Measurements from ENCODE around the gene ZGPAT.
"Not testable (repeated sequence)": the region's sequence is repeated elsewhere in the genome, so short reads cannot be mapped to it uniquely, and the experiment has no call there.

Gene ZGPAT

GRCh38 chr20:63703471-63703975, 4.3 kb upstream of the ZGPAT start:
- no peak for DNase-seq

GRCh38 chr20:63703976-63704748, 3.7 kb upstream of the ZGPAT start:
- no peak for DNase-seq

- no peak for DNase-seq
These were observed 3.1 kb upstream of the ZGPAT start for GRCh38 chr20:63704749-63705117.

- no peak for DNase-seq
These were observed 2.4 kb upstream of the ZGPAT start for GRCh38 chr20:63705232-63706026.

GRCh38 chr20:63706027-63706695, 1.7 kb upstream of the ZGPAT start:
- DNase-seq = no peak

GRCh38 chr20:63706852-63707557, 834 bp upstream of the ZGPAT start:
- DNase-seq = peak; percentile 66

- DNase-seq = no peak
These were observed 686 bp downstream of the ZGPAT start for GRCh38 chr20:63708301-63709148.

- DNase-seq = no peak
These were observed 1.3 kb downstream of the ZGPAT start for GRCh38 chr20:63709149-63709527.

- DNase-seq = no peak
These were observed 3.3 kb downstream of the ZGPAT start for GRCh38 chr20:63711085-63711645.

GRCh38 chr20:63712191-63712590, 4.4 kb downstream of the ZGPAT start:
- DNase-seq = no peak

GRCh38 chr20:63714858-63715257, 7.0 kb downstream of the ZGPAT start:
- DNase-seq = no peak

GRCh38 chr20:63718996-63719395, 11.2 kb downstream of the ZGPAT start:
- no peak for DNase-seq

- not testable (repeated sequence) for DNase-seq
These were observed 15.3 kb downstream of the ZGPAT start for GRCh38 chr20:63722967-63723622.

GRCh38 chr20:63730189-63730733, 22.4 kb downstream of the ZGPAT start:
- not testable (repeated sequence) for DNase-seq

GRCh38 chr20:63731410-63731809, 23.6 kb downstream of the ZGPAT start:
- no peak for DNase-seq

- no peak for DNase-seq
These were observed 24.6 kb downstream of the ZGPAT start for GRCh38 chr20:63732118-63733095.

- no peak for DNase-seq
These were observed 25.3 kb downstream of the ZGPAT start for GRCh38 chr20:63733117-63733516.

- no peak for DNase-seq
These were observed 25.8 kb downstream of the ZGPAT start for GRCh38 chr20:63733579-63734081.

Data from activated CD4-positive, alpha-beta T cell treated with anti-CD3 and anti-CD28 coated beads, Interleukin-2, amount 50 U/mL, for 16 hours (primary cell).